ENCODE data around the gene CLEC2D.

DNA sequence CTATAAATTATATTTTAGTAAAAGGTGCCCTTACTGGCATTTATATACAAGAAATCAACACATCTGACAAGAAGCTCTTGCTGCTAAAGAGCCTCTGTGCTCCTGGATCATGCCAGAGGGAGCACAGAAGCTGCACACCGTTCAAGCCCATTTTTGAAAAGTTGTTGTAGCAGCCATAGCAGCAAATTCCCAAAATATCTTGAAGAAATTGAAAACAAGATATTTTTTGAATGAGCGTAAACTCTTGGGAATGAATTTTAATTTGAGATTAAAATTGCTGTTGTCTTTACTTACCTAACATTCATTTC lies 540 bp upstream of the CLEC2D start:
- TF ChIP-seq, protein P1, sequence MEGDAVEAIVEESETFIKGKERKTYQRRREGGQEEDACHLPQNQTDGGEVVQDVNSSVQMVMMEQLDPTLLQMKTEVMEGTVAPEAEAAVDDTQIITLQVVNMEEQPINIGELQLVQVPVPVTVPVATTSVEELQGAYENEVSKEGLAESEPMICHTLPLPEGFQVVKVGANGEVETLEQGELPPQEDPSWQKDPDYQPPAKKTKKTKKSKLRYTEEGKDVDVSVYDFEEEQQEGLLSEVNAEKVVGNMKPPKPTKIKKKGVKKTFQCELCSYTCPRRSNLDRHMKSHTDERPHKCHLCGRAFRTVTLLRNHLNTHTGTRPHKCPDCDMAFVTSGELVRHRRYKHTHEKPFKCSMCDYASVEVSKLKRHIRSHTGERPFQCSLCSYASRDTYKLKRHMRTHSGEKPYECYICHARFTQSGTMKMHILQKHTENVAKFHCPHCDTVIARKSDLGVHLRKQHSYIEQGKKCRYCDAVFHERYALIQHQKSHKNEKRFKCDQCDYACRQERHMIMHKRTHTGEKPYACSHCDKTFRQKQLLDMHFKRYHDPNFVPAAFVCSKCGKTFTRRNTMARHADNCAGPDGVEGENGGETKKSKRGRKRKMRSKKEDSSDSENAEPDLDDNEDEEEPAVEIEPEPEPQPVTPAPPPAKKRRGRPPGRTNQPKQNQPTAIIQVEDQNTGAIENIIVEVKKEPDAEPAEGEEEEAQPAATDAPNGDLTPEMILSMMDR (IDR thresholded peaks at IDR 0.05), result no peak
- TF ChIP-seq POLR2A (IDR thresholded peaks at IDR 0.05), result no peak
